ENCODE results near the gene NUPR1.
"Not testable (repeated sequence)": the region's sequence is repeated elsewhere in the genome, so short reads cannot be mapped to it uniquely, and the experiment has no call there.

The NUPR1 gene

DNA sequence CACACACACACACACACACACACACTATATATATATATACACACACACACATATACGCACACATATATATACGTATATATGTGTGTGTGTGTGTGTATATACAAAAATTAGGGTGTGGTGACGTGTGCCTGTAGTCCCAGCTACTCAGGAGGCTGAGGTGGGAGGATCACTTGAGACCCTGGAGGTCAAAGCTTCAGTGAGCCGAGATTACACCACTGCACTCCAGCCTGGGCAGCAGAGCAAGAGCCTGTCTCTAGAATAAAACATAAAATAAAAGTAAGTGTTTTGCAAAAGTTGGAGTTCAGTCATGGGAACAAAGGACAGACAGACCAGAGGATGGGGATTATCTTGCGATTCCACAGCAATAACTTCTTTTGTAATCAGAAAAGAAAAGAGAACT, 10.8 kb downstream of the NUPR1 start:
- peaks cover 0 to 6% (median 2%) of the 10 kb centered on the region in 3 experiments for H3K27me3 ChIP-seq (ENCODE audit: control insufficient read depth in 3 of 3, insufficient read depth in 3 of 3, low read depth in 1 of 3, low read length in 3 of 3)
- H3K4ac ChIP-seq (ENCODE audit: low read length), result no peak overlapping the region
- peaks cover 2% of the 10 kb centered on the region in 2 donors for H3K4me1 ChIP-seq (ENCODE audit: control insufficient read depth in 2 of 2, insufficient read depth in 1 of 2, low read depth in 1 of 2, low read length in 2 of 2)
- H3K4me3 ChIP-seq (ENCODE audit: low read length in 2 of 2), result no peak overlapping the region
- no peak overlapping the region for H3K23ac ChIP-seq (ENCODE audit: low read depth, low read length, poor library complexity)
- H3K4me2 ChIP-seq (ENCODE audit: insufficient read depth, low read length, poor library complexity, severe bottlenecking), result no peak overlapping the region
- no peak overlapping the region for H2BK12ac ChIP-seq (ENCODE audit: low read length)
- H2AK5ac ChIP-seq (ENCODE audit: low read depth, low read length), result no peak overlapping the region
- H3K79me1 ChIP-seq (ENCODE audit: low read depth, low read length), result no peaks in the 10 kb centered on the region
- H2BK5ac ChIP-seq (ENCODE audit: low read length), result no peak overlapping the region
- no peak overlapping the region for H2BK120ac ChIP-seq (ENCODE audit: low read depth, low read length)
- no peak overlapping the region for H4K91ac ChIP-seq (ENCODE audit: low read depth, low read length, poor library complexity)
- peaks cover 0 to 3% of the 10 kb centered on the region in 2 donors for H3K9me3 ChIP-seq (replicated peaks in 1 of 2; ENCODE audit: control insufficient read depth in 2 of 2, insufficient read depth in 1 of 2, low read depth in 1 of 2, low read length in 2 of 2)
- no CpG with 5 or more reads among the region's 5 CpGs for WGBS, 2 donors (ENCODE audit: extremely low coverage in 2 of 2, insufficient read length in 2 of 2, insufficient replicate concordance in 1 of 2)
- H3K9ac ChIP-seq (ENCODE audit: low read depth, low read length, poor library complexity), result no peak overlapping the region
- no peak overlapping the region for H2AFZ ChIP-seq (ENCODE audit: low read length)
- H2BK15ac ChIP-seq (ENCODE audit: low read length), result no peak overlapping the region
- H3K18ac ChIP-seq (ENCODE audit: low read length), result no peak overlapping the region
- H3K14ac ChIP-seq (ENCODE audit: low read length), result no peak overlapping the region
- H4K8ac ChIP-seq (ENCODE audit: low read depth, low read length), result no peak overlapping the region
- H3K36me3 ChIP-seq (replicated peaks in 1 of 2; ENCODE audit: control insufficient read depth in 2 of 2, insufficient read depth in 2 of 2, low read length in 2 of 2), result no peaks in the 10 kb centered on the region
- no peak overlapping the region for H3K27ac ChIP-seq (replicated peaks; ENCODE audit: low read length)
- no peak for DNase-seq (ENCODE audit: low spot score)

DNA sequence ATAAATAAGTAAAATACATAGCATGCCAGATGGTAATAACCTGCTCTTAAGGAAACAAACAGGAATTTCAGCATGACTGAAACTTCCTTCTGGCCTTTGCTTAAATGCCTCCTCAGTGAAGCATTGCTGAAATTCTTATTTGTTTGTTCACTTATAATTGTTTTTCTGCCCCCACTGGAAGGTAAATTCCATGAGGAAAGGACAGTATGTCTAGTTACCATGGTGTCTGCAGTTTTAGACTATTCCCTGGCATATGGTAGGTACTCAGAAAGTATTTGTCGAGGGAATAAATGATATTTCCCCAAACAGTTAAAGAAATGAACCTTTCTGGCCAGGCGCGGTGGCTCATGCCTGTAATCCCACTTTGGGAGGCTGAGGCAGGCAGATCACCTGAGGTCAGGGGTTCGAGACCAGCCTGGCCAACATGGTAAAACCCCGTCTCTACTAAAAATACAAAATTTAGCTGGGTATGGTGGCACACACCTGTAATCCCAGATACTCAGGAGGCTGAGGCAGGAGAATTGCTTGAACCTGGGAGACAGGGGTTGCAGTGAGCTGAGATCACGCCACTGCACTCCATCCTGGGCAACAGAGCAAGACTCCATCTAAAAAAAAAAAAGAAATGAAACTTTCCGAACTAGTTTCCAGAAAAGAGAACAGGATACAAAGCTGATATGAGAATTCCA, 11.5 kb downstream of the NUPR1 start:
- H3K36me3 ChIP-seq (replicated peaks in 1 of 2; ENCODE audit: control insufficient read depth in 2 of 2, insufficient read depth in 2 of 2, low read length in 2 of 2); H4K8ac ChIP-seq (ENCODE audit: low read depth, low read length); H3K18ac ChIP-seq (ENCODE audit: low read length); H3K23ac ChIP-seq (ENCODE audit: low read depth, low read length, poor library complexity); H2BK12ac ChIP-seq (ENCODE audit: low read length); H2AK5ac ChIP-seq (ENCODE audit: low read depth, low read length); H3K4ac ChIP-seq (ENCODE audit: low read length); H2BK120ac ChIP-seq (ENCODE audit: low read depth, low read length); H4K91ac ChIP-seq (ENCODE audit: low read depth, low read length, poor library complexity); H3K79me1 ChIP-seq (ENCODE audit: low read depth, low read length); H2BK15ac ChIP-seq (ENCODE audit: low read length); H3K4me3 ChIP-seq (ENCODE audit: low read length in 2 of 2); H3K27ac ChIP-seq (replicated peaks; ENCODE audit: low read length); H3K9ac ChIP-seq (ENCODE audit: low read depth, low read length, poor library complexity); H3K4me2 ChIP-seq (ENCODE audit: insufficient read depth, low read length, poor library complexity, severe bottlenecking); H3K14ac ChIP-seq (ENCODE audit: low read length); H3K27me3 ChIP-seq (ENCODE audit: control insufficient read depth in 3 of 3, insufficient read depth in 3 of 3, low read depth in 1 of 3, low read length in 3 of 3); H2BK5ac ChIP-seq (ENCODE audit: low read length); H3K4me1 ChIP-seq (ENCODE audit: control insufficient read depth in 2 of 2, insufficient read depth in 1 of 2, low read depth in 1 of 2, low read length in 2 of 2); H3K9me3 ChIP-seq (replicated peaks in 1 of 2; ENCODE audit: control insufficient read depth in 2 of 2, insufficient read depth in 1 of 2, low read depth in 1 of 2, low read length in 2 of 2); H2AFZ ChIP-seq (ENCODE audit: low read length); DNase-seq (ENCODE audit: low spot score): not testable (repeated sequence)
- no CpG with 5 or more reads among the region's 7 CpGs for WGBS, 2 donors (ENCODE audit: extremely low coverage in 2 of 2, insufficient read length in 2 of 2, insufficient replicate concordance in 1 of 2)

DNA sequence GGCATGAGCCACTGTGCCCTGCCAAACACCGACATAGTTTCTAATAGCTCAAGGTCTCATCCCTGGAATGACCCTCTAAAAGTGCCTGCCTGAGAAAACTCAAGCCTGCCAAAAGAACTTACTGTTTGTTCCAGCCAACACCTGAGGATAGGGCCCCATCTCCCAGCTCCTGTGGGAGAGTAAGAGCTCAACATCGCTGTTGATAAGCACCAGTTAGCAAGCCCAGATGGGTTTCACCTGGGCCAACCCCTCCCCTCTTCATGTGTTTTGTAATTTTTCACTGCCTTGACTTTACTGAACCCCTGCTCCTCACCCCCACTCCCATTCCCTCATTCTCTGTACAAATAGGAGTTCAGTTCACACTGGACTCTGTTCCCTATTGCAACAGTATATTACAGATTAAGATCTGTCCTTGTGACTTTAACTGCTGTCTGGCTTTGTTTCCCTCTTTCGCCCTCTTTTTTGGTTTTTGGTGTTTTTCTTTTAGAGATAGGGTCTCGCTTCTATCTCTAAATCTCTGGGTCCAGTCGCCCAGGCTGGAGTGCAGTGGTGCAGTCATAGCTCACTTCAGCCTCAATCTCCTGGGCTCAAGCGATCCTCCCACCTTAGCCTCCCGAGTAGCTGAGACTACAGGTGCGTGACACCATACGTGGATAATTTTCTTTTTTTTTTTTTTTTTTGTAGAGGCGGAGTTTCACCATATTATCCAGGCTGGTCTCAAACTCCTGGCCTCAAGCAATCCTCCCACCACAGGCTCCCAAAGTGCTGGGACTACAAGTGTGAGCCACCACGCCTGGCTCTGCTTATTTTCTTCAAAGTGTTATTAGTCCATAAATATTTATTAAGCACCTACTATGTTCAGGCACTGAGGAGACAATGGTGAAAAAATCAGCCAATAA, 12.3 kb downstream of the NUPR1 start:
- H3K4me3 ChIP-seq (ENCODE audit: low read length in 2 of 2), result no peak overlapping the region
- H4K91ac ChIP-seq (ENCODE audit: low read depth, low read length, poor library complexity), result no peak overlapping the region
- no peak overlapping the region for H3K9ac ChIP-seq (ENCODE audit: low read depth, low read length, poor library complexity)
- H3K79me1 ChIP-seq (ENCODE audit: low read depth, low read length), result no peaks in the 10 kb centered on the region
- H4K8ac ChIP-seq (ENCODE audit: low read depth, low read length), result no peak overlapping the region
- H3K18ac ChIP-seq (ENCODE audit: low read length), result no peak overlapping the region
- peaks cover 0 to 3% of the 10 kb centered on the region in 2 donors for H3K9me3 ChIP-seq (replicated peaks in 1 of 2; ENCODE audit: control insufficient read depth in 2 of 2, insufficient read depth in 1 of 2, low read depth in 1 of 2, low read length in 2 of 2)
- peaks cover 0 to 3% (median 2%) of the 10 kb centered on the region in 3 experiments for H3K27me3 ChIP-seq (ENCODE audit: control insufficient read depth in 3 of 3, insufficient read depth in 3 of 3, low read depth in 1 of 3, low read length in 3 of 3)
- H2BK15ac ChIP-seq (ENCODE audit: low read length), result no peak overlapping the region
- H2BK5ac ChIP-seq (ENCODE audit: low read length), result no peak overlapping the region
- no peak overlapping the region for H2BK12ac ChIP-seq (ENCODE audit: low read length)
- no peak overlapping the region for H2BK120ac ChIP-seq (ENCODE audit: low read depth, low read length)
- H3K36me3 ChIP-seq (replicated peaks in 1 of 2; ENCODE audit: control insufficient read depth in 2 of 2, insufficient read depth in 2 of 2, low read length in 2 of 2), result no peaks in the 10 kb centered on the region
- H2AFZ ChIP-seq (ENCODE audit: low read length), result no peak overlapping the region
- H3K4me1 ChIP-seq (ENCODE audit: control insufficient read depth in 2 of 2, insufficient read depth in 1 of 2, low read depth in 1 of 2, low read length in 2 of 2), result no peaks in the 10 kb centered on the region
- H3K23ac ChIP-seq (ENCODE audit: low read depth, low read length, poor library complexity), result no peak overlapping the region
- no peak overlapping the region for H3K4me2 ChIP-seq (ENCODE audit: insufficient read depth, low read length, poor library complexity, severe bottlenecking)
- no CpG with 5 or more reads among the region's 11 CpGs for WGBS, 2 donors (ENCODE audit: extremely low coverage in 2 of 2, insufficient read length in 2 of 2, insufficient replicate concordance in 1 of 2)
- no peak overlapping the region for H3K14ac ChIP-seq (ENCODE audit: low read length)
- H3K4ac ChIP-seq (ENCODE audit: low read length), result no peak overlapping the region
- DNase-seq (ENCODE audit: low spot score), result no peak
- H3K27ac ChIP-seq (replicated peaks; ENCODE audit: low read length), result no peak overlapping the region
- H2AK5ac ChIP-seq (ENCODE audit: low read depth, low read length), result no peak overlapping the region

DNA sequence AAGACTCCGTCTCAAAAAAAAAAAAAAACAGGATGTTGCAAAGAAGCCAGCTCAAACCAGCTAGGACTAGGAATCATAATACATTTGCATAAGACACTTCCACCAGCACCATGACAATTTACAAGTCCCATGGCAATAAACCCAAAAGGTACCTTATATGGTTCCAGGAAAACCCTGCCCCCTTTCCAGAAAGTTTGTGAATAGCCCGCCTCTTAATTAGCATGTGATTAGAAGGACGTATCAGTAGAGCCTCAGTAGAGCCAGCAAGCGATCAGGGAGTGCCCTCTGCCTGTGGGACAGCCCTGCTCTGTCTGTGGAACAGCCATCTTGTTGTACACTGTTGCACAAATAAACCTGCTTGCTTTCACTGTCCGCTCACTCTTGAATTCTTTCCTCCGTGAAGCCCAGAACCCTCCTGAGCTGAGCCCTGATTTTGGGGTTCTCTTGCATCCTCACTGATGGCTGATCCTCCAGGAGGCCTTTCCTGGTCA, 14.0 kb downstream of the NUPR1 start:
- peaks cover 0 to 3% of the 10 kb centered on the region in 2 donors for H3K9me3 ChIP-seq (replicated peaks in 1 of 2; ENCODE audit: control insufficient read depth in 2 of 2, insufficient read depth in 1 of 2, low read depth in 1 of 2, low read length in 2 of 2)
- H2AK5ac ChIP-seq (ENCODE audit: low read depth, low read length), result peak overlapping the region; percentile 83
- H3K23ac ChIP-seq (ENCODE audit: low read depth, low read length, poor library complexity), result no peak overlapping the region
- no peaks in the 10 kb centered on the region for H3K79me1 ChIP-seq (ENCODE audit: low read depth, low read length)
- H2BK120ac ChIP-seq (ENCODE audit: low read depth, low read length), result no peak overlapping the region
- peaks cover 0 to 3% (median 2%) of the 10 kb centered on the region in 3 experiments for H3K27me3 ChIP-seq (ENCODE audit: control insufficient read depth in 3 of 3, insufficient read depth in 3 of 3, low read depth in 1 of 3, low read length in 3 of 3)
- H3K14ac ChIP-seq (ENCODE audit: low read length), result no peak overlapping the region
- no CpG with 5 or more reads among the region's 6 CpGs for WGBS, 2 donors (ENCODE audit: extremely low coverage in 2 of 2, insufficient read length in 2 of 2, insufficient replicate concordance in 1 of 2)
- no peak overlapping the region for H4K91ac ChIP-seq (ENCODE audit: low read depth, low read length, poor library complexity)
- H2BK15ac ChIP-seq (ENCODE audit: low read length), result no peak overlapping the region
- no peaks in the 10 kb centered on the region for H3K36me3 ChIP-seq (replicated peaks in 1 of 2; ENCODE audit: control insufficient read depth in 2 of 2, insufficient read depth in 2 of 2, low read length in 2 of 2)
- no peak overlapping the region for H3K9ac ChIP-seq (ENCODE audit: low read depth, low read length, poor library complexity)
- peak overlapping the region; percentile 20 for H2AFZ ChIP-seq (ENCODE audit: low read length)
- H3K4me1 ChIP-seq (ENCODE audit: control insufficient read depth in 2 of 2, insufficient read depth in 1 of 2, low read depth in 1 of 2, low read length in 2 of 2), result peaks cover 0 to 2% of the 10 kb centered on the region in 2 donors
- H2BK5ac ChIP-seq (ENCODE audit: low read length), result no peak overlapping the region
- peak overlapping the region; percentile 22 for H3K18ac ChIP-seq (ENCODE audit: low read length)
- H2BK12ac ChIP-seq (ENCODE audit: low read length), result no peak overlapping the region
- no peak overlapping the region for H4K8ac ChIP-seq (ENCODE audit: low read depth, low read length)
- DNase-seq (ENCODE audit: low spot score), result no peak
- H3K4ac ChIP-seq (ENCODE audit: low read length), result no peak overlapping the region
- no peak overlapping the region for H3K4me2 ChIP-seq (ENCODE audit: insufficient read depth, low read length, poor library complexity, severe bottlenecking)
- no peak overlapping the region for H3K4me3 ChIP-seq (ENCODE audit: low read length in 2 of 2)
- H3K27ac ChIP-seq (replicated peaks; ENCODE audit: low read length), result no peak overlapping the region

Data from neuronal stem cell (in vitro differentiated cells).